HepG2 (cell line): ENCODE results near the gene DPP3. TPM values are rescaled to one million over a fixed set of nuclear protein-coding genes. Genes with fewer than 3 reads are reported as not detected.
A peak's percentile ranks its signal among the peaks of the same experiment; 100 is the strongest.

Experiments
- ARID4A ChIP-seq: sonication (generic); formaldehyde crosslinking; IDR thresholded peaks from 2 replicates; pipeline ENCODE4 v1.5.0; 2020; ENCODE audit warnings: mild to moderate bottlenecking, missing genetic modification reagents, borderline replicate concordance
- HDAC1 ChIP-seq: sonication (generic); formaldehyde crosslinking; IDR thresholded peaks from 2 replicates; pipeline ENCODE4 v1.5.1; 2020; ENCODE audit warnings: mild to moderate bottlenecking, missing genetic modification reagents
- HNF1B ChIP-seq: sonication (generic); formaldehyde crosslinking; IDR thresholded peaks from 2 replicates; pipeline ENCODE4 v1.5.1; 2020; ENCODE audit warnings: mild to moderate bottlenecking, moderate library complexity, missing genetic modification reagents
- POGZ ChIP-seq: sonication (generic); formaldehyde crosslinking; IDR thresholded peaks from 2 replicates; pipeline ENCODE4 v1.4.0; 2020; ENCODE audit warnings: mild to moderate bottlenecking, missing genetic modification reagents
- PRDM4 ChIP-seq: sonication (generic); formaldehyde crosslinking; IDR thresholded peaks from 2 replicates; pipeline ENCODE4 v1.9.0; 2021; ENCODE audit warnings: missing genetic modification reagents, borderline replicate concordance
- RBM22 ChIP-seq: fragments of 200-400 bp; formaldehyde crosslinking; optimal IDR thresholded peaks from 2 replicates; pipeline ENCODE3; 2017; ENCODE audit warnings: mild to moderate bottlenecking, low read length, moderate library complexity
- SSRP1 ChIP-seq: IDR thresholded peaks from 2 replicates; pipeline ENCODE4 v1.6.1; 2016; ENCODE audit warnings: control low read depth
- TAF1 ChIP-seq: sonication (generic); formaldehyde crosslinking; IDR thresholded peaks from 2 replicates; pipeline ENCODE4 v1.4.0; 2020; ENCODE audit warnings: missing genetic modification reagents
- TCF12 ChIP-seq, 2 experiments: fragments of 450-650 bp in 1 of 2; sonication (generic) in 1 of 2; formaldehyde crosslinking in 1 of 2; IDR thresholded peaks; 2 replicates each; pipeline versions ENCODE4 v1.6.1 to v1.8.0; 2017 to 2022; ENCODE audit warnings: antibody characterized with exemption in 1 of 2, mild to moderate bottlenecking in 1 of 2, missing genetic modification reagents in 1 of 2, moderate library complexity in 1 of 2
- TFE3 ChIP-seq: IDR thresholded peaks from 2 replicates; pipeline ENCODE4 v1.6.1; 2016
- TMF1 ChIP-seq: sonication (generic); formaldehyde crosslinking; IDR thresholded peaks from 2 replicates; pipeline ENCODE4 v1.8.1; 2022; ENCODE audit warnings: low read depth, missing genetic modification reagents
- ZNF230 ChIP-seq: sonication (generic); formaldehyde crosslinking; IDR thresholded peaks from 2 replicates; pipeline ENCODE4 v1.4.0; 2020; ENCODE audit warnings: mild to moderate bottlenecking, missing genetic modification reagents
- ZNF251 ChIP-seq: sonication (generic); formaldehyde crosslinking; IDR thresholded peaks from 2 replicates; pipeline ENCODE4 v1.9.0; 2021; ENCODE audit warnings: mild to moderate bottlenecking, missing genetic modification reagents
- ZNF549 ChIP-seq: sonication (generic); formaldehyde crosslinking; IDR thresholded peaks from 2 replicates; pipeline ENCODE4 v1.5.0; 2020; ENCODE audit warnings: missing genetic modification reagents
- ZNF607 ChIP-seq: sonication (generic); formaldehyde crosslinking; IDR thresholded peaks from 2 replicates; pipeline ENCODE4 v1.5.1; 2020; ENCODE audit warnings: missing genetic modification reagents, mild to moderate bottlenecking, borderline replicate concordance
- ZNF614 ChIP-seq: IDR thresholded peaks from 2 replicates; pipeline ENCODE4 v1.6.1; 2018; ENCODE audit warnings: missing biosample characterization, missing genetic modification reagents, inconsistent platforms, borderline replicate concordance
- ZNF75D ChIP-seq: sonication (generic); formaldehyde crosslinking; IDR thresholded peaks from 2 replicates; pipeline ENCODE4 v1.8.1; 2023; ENCODE audit warnings: missing genetic modification reagents, mild to moderate bottlenecking, borderline replicate concordance
- ZNF761 ChIP-seq: sonication (generic); formaldehyde crosslinking; conservative IDR thresholded peaks from 2 replicates; pipeline ENCODE4 v1.4.0; 2020; ENCODE audit warnings: mild to moderate bottlenecking, missing genetic modification reagents
- polyA plus RNA-seq, 8 experiments: library from polyadenylated mRNA; depleted of rRNA in 3 of 8; stranded (reverse) in 7 of 8; unstranded in 1 of 8; fragments of >200 nt; fragmentation: Illumina TruSeq in 4 of 8; extraction: Trizol in 4 of 8; gene quantifications; 2 replicates each; pipeline versions ENCODE4 v1.2.1 to v1.2.3, GENCODE V29; 2011 to 2016; ENCODE audit warnings: low read depth in 4 of 8, missing spikeins in 1 of 8, mixed read lengths in 1 of 8; ENCODE audit not compliant: insufficient read depth in 1 of 8
- total RNA-seq, 5 experiments: library from RNA; depleted of rRNA; stranded (reverse); fragments of >200 nt; fragmentation: Illumina TruSeq; extraction: Trizol; gene quantifications; 2 replicates each; pipeline ENCODE4 v1.2.3, GENCODE V29; 2016; ENCODE audit warnings: low read depth in 1 of 5
- TF ChIP-seq, protein P1 (sequence below): sonication (generic); formaldehyde crosslinking; IDR thresholded peaks from 2 replicates; pipeline ENCODE4 v1.4.0; 2020; ENCODE audit warnings: mild to moderate bottlenecking, missing genetic modification reagents

The DPP3 gene
- total and polyA plus RNA-seq, 2 of the 13 experiments (the other 11 are each of a cell fraction or from before 2014, with no cell fraction given) = 38.4 to 59.8 TPM

- TF ChIP-seq ARID4A (CRISPR knock-in tag) (peak; percentile 97), SSRP1 (0 out of 2 replicates have a peak, but pooled peaks have one; percentile 70), TFE3 (CRISPR knock-in tag) (no peak), TMF1 (CRISPR knock-in tag) (no peak), ZNF607 (CRISPR knock-in tag) (0 out of 2 replicates have a peak, but pooled peaks have one; percentile 70), ZNF230 (CRISPR knock-in tag) (no peak; the same call in 1 of the 2 replicates), PRDM4 (no peak), ZNF761 (CRISPR knock-in tag) (no peak), ZNF549 (CRISPR knock-in tag) (no peak), HNF1B (CRISPR knock-in tag) (peak; percentile 82), ZNF614 (CRISPR knock-in tag) (peak; percentile 64; the same call in 1 of the 2 replicates), TCF12 (IDR thresholded peaks at IDR 0.05) (no peak), TCF12 (CRISPR knock-in tag; IDR thresholded peaks at IDR 0.05) (no peak), HDAC1 (CRISPR knock-in tag) (peak; percentile 93), ZNF251 (CRISPR knock-in tag) (no peak), RBM22 (peak; percentile 100), TAF1 (CRISPR knock-in tag) (peak; percentile 83), ZNF75D (no peak), POGZ (CRISPR knock-in tag) (peak; percentile 96)
- TF ChIP-seq, protein P1, sequence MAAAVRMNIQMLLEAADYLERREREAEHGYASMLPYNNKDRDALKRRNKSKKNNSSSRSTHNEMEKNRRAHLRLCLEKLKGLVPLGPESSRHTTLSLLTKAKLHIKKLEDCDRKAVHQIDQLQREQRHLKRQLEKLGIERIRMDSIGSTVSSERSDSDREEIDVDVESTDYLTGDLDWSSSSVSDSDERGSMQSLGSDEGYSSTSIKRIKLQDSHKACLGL (CRISPR knock-in tag) = peak; percentile 78; the same call in 1 of the 2 replicates
Measured at GRCh38 chr11:66510271-66510989, 30.2 kb downstream of the DPP3 start, which contains the start of gene BBS1 (continued).
